Endometrial microvascular endothelial cells (primary cell): ENCODE measurements around the gene AP2M1. TPM values are rescaled to one million over a fixed set of nuclear protein-coding genes. Genes with fewer than 3 reads are reported as not detected.

Source experiments
- in situ Hi-C: cut with HindIII; loops from 2 replicates; pipeline ENCODE4 v1.10.0; 2017; ENCODE audit warnings: low sequenced_read_pairs, low pct_unique_long_range_greater_than_20kb; ENCODE audit errors: inconsistent ontology term
- total RNA-seq: library from RNA; depleted of rRNA; stranded (reverse); fragments of >200 nt; gene quantifications from one replicate; pipeline ENCODE4 v1.2.3, GENCODE V29; 2015; ENCODE audit errors: inconsistent ontology term

Gene AP2M1
- total RNA-seq, 1 donor from 2014 or later: 418 TPM

- in situ Hi-C loops: no loop called here
Measured at GRCh38 chr3:184176377-184177330, 2.0 kb downstream of the AP2M1 start.

GRCh38 chr3:184177331-184177731 is 2.7 kb downstream of the AP2M1 start:
- in situ Hi-C loops: no loop called here

GRCh38 chr3:184177767-184178306 is 3.2 kb downstream of the AP2M1 start:
- in situ Hi-C loops: no loop called here

GRCh38 chr3:184178521-184179138 is 4.0 kb downstream of the AP2M1 start:
- in situ Hi-C loops: no loop called here

- in situ Hi-C loops: no loop called here
Measured at GRCh38 chr3:184180165-184180564, 5.5 kb downstream of the AP2M1 start.

GRCh38 chr3:184181596-184181995 is 6.9 kb downstream of the AP2M1 start:
- in situ Hi-C loops: no loop called here

GRCh38 chr3:184183679-184184078 is 9.0 kb downstream of the AP2M1 start:
- in situ Hi-C loops: no loop called here

GRCh38 chr3:184184546-184185230 is 10.0 kb downstream of the AP2M1 start:
- in situ Hi-C loops: no loop called here

GRCh38 chr3:184185461-184186183 is 11.0 kb downstream of the AP2M1 start:
- in situ Hi-C loops: no loop called here

GRCh38 chr3:184186184-184186901 is 11.7 kb downstream of the AP2M1 start, which contains the start of gene ABCF3:
TSS of gene ABCF3 (plus strand) at chr3:184186199. CDS start at chr3:184186208, 9 bp downstream.
- in situ Hi-C loops: no loop called here

GRCh38 chr3:184186902-184187207 is 12.2 kb downstream of the AP2M1 start:
- in situ Hi-C loops: no loop called here

- in situ Hi-C loops: no loop called here
Measured at GRCh38 chr3:184188080-184188479, 13.4 kb downstream of the AP2M1 start.

- in situ Hi-C loops: no loop called here
Measured at GRCh38 chr3:184189421-184189820, 14.8 kb downstream of the AP2M1 start.

- in situ Hi-C loops: no loop called here
Measured at GRCh38 chr3:184192889-184193288, 18.2 kb downstream of the AP2M1 start.

- in situ Hi-C loops: no loop called here
Measured at GRCh38 chr3:184193991-184194539, 19.4 kb downstream of the AP2M1 start.

- in situ Hi-C loops: no loop called here
Measured at GRCh38 chr3:184196536-184196935, 21.9 kb downstream of the AP2M1 start.

GRCh38 chr3:184198509-184198908 is 23.9 kb downstream of the AP2M1 start:
- in situ Hi-C loops: no loop called here

- in situ Hi-C loops: no loop called here
Measured at GRCh38 chr3:184200825-184201224, 26.2 kb downstream of the AP2M1 start.
